C4-2B (cell line): ENCODE results near the gene LDLRAD3.

Source experiments
- H3K27ac ChIP-seq: fragments of 450-650 bp; 2 replicates; pipeline ENCODE4 v1.5.1; 2017
- CTCF ChIP-seq: fragments of 450-650 bp; conservative IDR thresholded peaks from 2 replicates; pipeline ENCODE4 v1.5.1; 2017; ENCODE audit warnings: mild to moderate bottlenecking
- ZFX ChIP-seq: fragments of 450-650 bp; IDR thresholded peaks from 2 replicates; pipeline ENCODE4 v1.6.1; 2017

Gene LDLRAD3

GRCh38 chr11:36122671-36123070 is 178.8 kb downstream of the LDLRAD3 start:
- no peak for TF ChIP-seq CTCF
- TF ChIP-seq ZFX = no peak
- no peak overlapping the region for H3K27ac ChIP-seq

GRCh38 chr11:36123336-36124101 is 179.7 kb downstream of the LDLRAD3 start:
- no peak for TF ChIP-seq ZFX
- no peak for TF ChIP-seq CTCF
- no peak overlapping the region for H3K27ac ChIP-seq

GRCh38 chr11:36126678-36127077 is 182.8 kb downstream of the LDLRAD3 start:
- H3K27ac ChIP-seq = no peak overlapping the region
- TF ChIP-seq ZFX (no peak), CTCF (no peak)

- H3K27ac ChIP-seq = no peak overlapping the region
- TF ChIP-seq ZFX (no peak), CTCF (no peak)
Measured at GRCh38 chr11:36127550-36127949, 183.7 kb downstream of the LDLRAD3 start.

- no peak for TF ChIP-seq CTCF
- TF ChIP-seq ZFX = no peak
- no peak overlapping the region for H3K27ac ChIP-seq
Measured at GRCh38 chr11:36129955-36130354, 186.1 kb downstream of the LDLRAD3 start.

- TF ChIP-seq ZFX = no peak
- no peak for TF ChIP-seq CTCF
- H3K27ac ChIP-seq = no peak overlapping the region
Measured at GRCh38 chr11:36130401-36130800, 186.5 kb downstream of the LDLRAD3 start.

- TF ChIP-seq CTCF (peak; percentile 59), ZFX (no peak)
- H3K27ac ChIP-seq = no peak overlapping the region
Measured at GRCh38 chr11:36131721-36132397, 188.0 kb downstream of the LDLRAD3 start.
